A673 (cell line): ENCODE data around the gene ASCL2.

ENCODE experiments used
- EZH2 ChIP-seq: fragments of 200-600 bp; sonication (generic); IDR thresholded peaks from 2 replicates; pipeline ENCODE4 v1.6.1; 2017; ENCODE audit warnings: borderline replicate concordance, low read depth, mild to moderate bottlenecking, mixed read lengths, antibody characterized with exemption, low read length; ENCODE audit not compliant: poor library complexity, severe bottlenecking
- TF ChIP-seq, protein P1 (sequence below): fragments of 300-800, 200-600 bp; sonication (generic); conservative IDR thresholded peaks from 2 replicates; pipeline ENCODE4 v1.5.1; 2017; ENCODE audit warnings: low read depth, mild to moderate bottlenecking, antibody characterized with exemption, low read length, moderate library complexity, mixed read lengths

DNA sequence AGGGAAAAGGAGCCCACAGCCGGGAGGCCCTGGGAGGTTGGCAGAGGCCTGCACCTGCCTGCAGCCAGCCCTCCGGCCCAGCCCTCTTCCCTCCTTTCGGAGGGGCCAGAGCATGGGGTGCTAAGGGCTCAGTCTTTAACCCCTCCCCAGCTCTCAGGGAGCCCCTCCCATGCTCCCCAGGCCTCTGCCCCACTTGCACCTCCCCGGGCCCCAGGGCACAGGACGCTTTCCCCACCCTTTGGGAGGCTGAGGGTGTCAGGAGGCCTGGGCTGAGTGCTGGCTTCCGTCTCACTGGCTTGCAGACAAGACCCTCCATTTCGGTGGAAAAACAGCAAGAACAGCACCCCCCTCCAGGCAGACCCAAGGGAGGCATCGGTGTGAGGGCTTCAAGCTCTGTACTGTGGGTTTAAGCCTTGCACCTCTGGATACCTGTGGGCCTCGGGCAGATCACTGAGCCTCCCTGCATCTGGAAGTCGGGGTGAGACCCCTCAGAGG, 7.3 kb downstream of the ASCL2 start:
- TF ChIP-seq, protein P1, sequence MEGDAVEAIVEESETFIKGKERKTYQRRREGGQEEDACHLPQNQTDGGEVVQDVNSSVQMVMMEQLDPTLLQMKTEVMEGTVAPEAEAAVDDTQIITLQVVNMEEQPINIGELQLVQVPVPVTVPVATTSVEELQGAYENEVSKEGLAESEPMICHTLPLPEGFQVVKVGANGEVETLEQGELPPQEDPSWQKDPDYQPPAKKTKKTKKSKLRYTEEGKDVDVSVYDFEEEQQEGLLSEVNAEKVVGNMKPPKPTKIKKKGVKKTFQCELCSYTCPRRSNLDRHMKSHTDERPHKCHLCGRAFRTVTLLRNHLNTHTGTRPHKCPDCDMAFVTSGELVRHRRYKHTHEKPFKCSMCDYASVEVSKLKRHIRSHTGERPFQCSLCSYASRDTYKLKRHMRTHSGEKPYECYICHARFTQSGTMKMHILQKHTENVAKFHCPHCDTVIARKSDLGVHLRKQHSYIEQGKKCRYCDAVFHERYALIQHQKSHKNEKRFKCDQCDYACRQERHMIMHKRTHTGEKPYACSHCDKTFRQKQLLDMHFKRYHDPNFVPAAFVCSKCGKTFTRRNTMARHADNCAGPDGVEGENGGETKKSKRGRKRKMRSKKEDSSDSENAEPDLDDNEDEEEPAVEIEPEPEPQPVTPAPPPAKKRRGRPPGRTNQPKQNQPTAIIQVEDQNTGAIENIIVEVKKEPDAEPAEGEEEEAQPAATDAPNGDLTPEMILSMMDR, result no peak
- TF ChIP-seq EZH2, result no peak
